T47D (cell line): ENCODE measurements around the gene RNF121.

Experiments used
- DNase-seq, 2 experiments: peaks; one replicate each; pipeline versions ENCODE4 v3.0.0 to v3.0.0-alpha.2; 2011 to 2012; ENCODE audit warnings: low read depth in 1 of 2, low spot score in 1 of 2
- JUND ChIP-seq: IDR thresholded peaks from 2 replicates; pipeline ENCODE4 v1.6.1; 2012; ENCODE audit warnings: low read depth
- in situ Hi-C: cut with HindIII; loops from 2 replicates; pipeline ENCODE4 v1.10.0; 2016; ENCODE audit warnings: low sequenced_read_pairs, low pct_unique_long_range_greater_than_20kb

Gene RNF121

GRCh38 chr11:71947498-71947897 is 18.7 kb downstream of the RNF121 start:
- DNase-seq: no peak

GRCh38 chr11:71948314-71949027 is 19.6 kb downstream of the RNF121 start:
- DNase-seq: no peak
- TF ChIP-seq JUND: no peak
- in situ Hi-C loops: no loop called here

More at GRCh38 chr11:71947498-71947897, 18.7 kb downstream of the RNF121 start:
- in situ Hi-C loops: no loop called here
- TF ChIP-seq JUND: no peak

GRCh38 chr11:71949034-71949433 is 20.2 kb downstream of the RNF121 start:
- in situ Hi-C loops: no loop called here

GRCh38 chr11:71951741-71952310 is 23.0 kb downstream of the RNF121 start:
- TF ChIP-seq JUND: no peak
- no peak for DNase-seq
- in situ Hi-C loops: no loop called here

More at GRCh38 chr11:71949034-71949433, 20.2 kb downstream of the RNF121 start:
- no peak for TF ChIP-seq JUND
- DNase-seq: no peak

- in situ Hi-C loops: no loop called here
- DNase-seq: no peak
- TF ChIP-seq JUND: no peak
Measured at GRCh38 chr11:71955898-71956456, 27.1 kb downstream of the RNF121 start.

GRCh38 chr11:71962428-71963038 is 33.7 kb downstream of the RNF121 start:
- in situ Hi-C loops: no loop called here
- no peak for TF ChIP-seq JUND
- DNase-seq: no peak

GRCh38 chr11:71963468-71963867 is 34.6 kb downstream of the RNF121 start:
- no peak for DNase-seq
- in situ Hi-C loops: no loop called here
- no peak for TF ChIP-seq JUND

- TF ChIP-seq JUND: no peak
- in situ Hi-C loops: no loop called here
- DNase-seq: no peak
Measured at GRCh38 chr11:71964641-71965040, 35.8 kb downstream of the RNF121 start.

GRCh38 chr11:71971680-71972079 is 42.8 kb downstream of the RNF121 start:
- no peak for TF ChIP-seq JUND
- in situ Hi-C loops: no loop called here
- DNase-seq: no peak

GRCh38 chr11:71976551-71976950 is 47.7 kb downstream of the RNF121 start:
- no peak for DNase-seq
- in situ Hi-C loops: no loop called here
- no peak for TF ChIP-seq JUND

- no peak for DNase-seq
- in situ Hi-C loops: no loop called here
- TF ChIP-seq JUND: no peak
Measured at GRCh38 chr11:71977090-71977489, 48.2 kb downstream of the RNF121 start.

GRCh38 chr11:71977743-71978418 is 49.0 kb downstream of the RNF121 start:
- in situ Hi-C loops: no loop called here
- no peak for TF ChIP-seq JUND
- peak; percentile 62 to 79 for DNase-seq
